Activated CD8-positive, alpha-beta T cell treated with anti-CD3 and anti-CD28 coated beads for 36 hours (primary cell): Measurements from ENCODE around the gene MBD3L3. TPM values are rescaled to one million over a fixed set of nuclear protein-coding genes. Genes with fewer than 3 reads are reported as not detected.
"Not testable (repeated sequence)": the region's sequence is repeated elsewhere in the genome, so short reads cannot be mapped to it uniquely, and the experiment has no call there.

Experiments
- ATAC-seq: fragments of 200-7000 bp; cut with Tn5 transposase; one replicate; pipeline ENCODE4 v1.10.0; 2021; ENCODE audit warnings: mild to moderate bottlenecking, moderate library complexity
- CTCF ChIA-PET: fragments of 350-600 bp; sonication (Branson Sonifier 250); formaldehyde crosslinking; loops from one replicate; lab custom pipeline; 2021; ENCODE audit warnings: antibody characterized with exemption; lab: Charles Lee
- POLR2A ChIA-PET: fragments of 350-600 bp; sonication (Branson Sonifier 250); formaldehyde crosslinking; loops from one replicate; lab custom pipeline; 2021; ENCODE audit warnings: antibody characterized with exemption; lab: Charles Lee
- DNase-seq: peaks from one replicate; pipeline ENCODE4 v3.0.0-alpha.2; 2020
- H3K27ac Mint-ChIP-seq: one replicate; pipeline ENCODE4 v1.8.0; 2021; ENCODE audit warnings: mild to moderate bottlenecking, mixed read lengths
- H3K27me3 Mint-ChIP-seq: one replicate; pipeline ENCODE4 v1.8.0; 2021; ENCODE audit warnings: mixed read lengths
- H3K36me3 Mint-ChIP-seq: one replicate; pipeline ENCODE4 v1.8.0; 2021; ENCODE audit warnings: low read depth, mixed read lengths
- H3K4me1 Mint-ChIP-seq: one replicate; pipeline ENCODE4 v1.8.0; 2021; ENCODE audit warnings: low read depth, mixed read lengths
- H3K4me3 Mint-ChIP-seq: one replicate; pipeline ENCODE4 v1.8.0; 2021; ENCODE audit warnings: mild to moderate bottlenecking, moderate library complexity, mixed read lengths
- H3K9me3 Mint-ChIP-seq: one replicate; pipeline ENCODE4 v1.8.0; 2021; ENCODE audit warnings: mixed read lengths
- intact Hi-C: fragments of 100-400 bp; cut with micrococcal nuclease; formaldehyde crosslinking; loops from one replicate; pipeline ENCODE4 v1.10.0; 2022
- total RNA-seq, 2 experiments: library from RNA; stranded (reverse); gene quantifications; one replicate each; pipeline ENCODE4 v1.2.3, GENCODE V29; 2021
- TF ChIP-seq, protein P1 (sequence below): fragments of 200-600 bp; IDR thresholded peaks from one replicate; pipeline ENCODE4 v1.8.0; 2022; ENCODE audit warnings: antibody characterized with exemption, mild to moderate bottlenecking

Gene MBD3L3
- total RNA-seq, 2 experiments from 2014 or later: not detected

DNA sequence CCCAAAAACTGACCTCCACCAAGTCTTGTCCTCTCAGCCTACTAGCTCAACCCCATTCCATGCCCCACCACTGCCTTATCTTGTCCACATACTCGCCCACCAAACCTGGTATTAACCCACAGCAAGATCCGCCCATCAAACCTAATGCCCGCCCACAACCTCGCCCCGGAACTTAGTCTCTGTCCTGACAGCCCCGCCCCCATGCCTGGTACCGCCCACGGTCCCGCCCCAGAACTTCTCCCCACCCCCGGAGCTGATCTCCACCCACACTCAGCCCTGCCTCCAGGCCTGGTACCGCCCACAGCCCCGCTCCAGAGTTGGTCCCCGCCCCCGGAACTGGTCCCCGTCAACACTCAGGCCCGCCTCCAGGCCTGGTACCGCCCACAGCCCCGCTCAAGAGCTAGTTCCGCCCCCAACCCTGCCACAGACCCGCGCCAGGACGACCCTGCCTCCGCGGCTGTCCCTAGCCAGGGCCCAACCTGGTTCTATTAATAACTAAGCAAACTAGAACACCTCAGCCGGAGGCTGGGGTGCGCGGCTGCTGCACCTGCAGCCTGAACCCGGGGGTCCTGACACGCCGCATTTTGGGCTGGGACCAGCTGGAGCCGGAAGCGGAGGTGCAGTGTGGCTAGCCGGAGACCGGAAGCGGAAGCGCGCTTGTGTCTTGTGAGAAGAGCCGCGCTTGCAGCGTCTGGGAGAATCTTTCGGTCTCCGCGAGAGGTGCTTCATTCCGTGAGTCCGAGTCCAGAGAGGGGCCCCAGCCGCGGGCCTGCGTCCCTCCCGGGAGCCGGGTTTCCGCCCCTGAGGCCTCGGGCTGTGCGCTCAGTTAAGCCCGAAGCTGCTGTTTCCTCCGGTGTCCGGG, 10.8 kb upstream of the MBD3L3 start, which contains the start of gene ZNF557:
ZNF557 (plus strand) TSS at position 662 of the 862 bp plus-strand sequence. CDS start 5,372 bp downstream, outside the sequence.
- peak within 1 kb of the TSS; percentile 89 for H3K4me3 Mint-ChIP-seq

DNA sequence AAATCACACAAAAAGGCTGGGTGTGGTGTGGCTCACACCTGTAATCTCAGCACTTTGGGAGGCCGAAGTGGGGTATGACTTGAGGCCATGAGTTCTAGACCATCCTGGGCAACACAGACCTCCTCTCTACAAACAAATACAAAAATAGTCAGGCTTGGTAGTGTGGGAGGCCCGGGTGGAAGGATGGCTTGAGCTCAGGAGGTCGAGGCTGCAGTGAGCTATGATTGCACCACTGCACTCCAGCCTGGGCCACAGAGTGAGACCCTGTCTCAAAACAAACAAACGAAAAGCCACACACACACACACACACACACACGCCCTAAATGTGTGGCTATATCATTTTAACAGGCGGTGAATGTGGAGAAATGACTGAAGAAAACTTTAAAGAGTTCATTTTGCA, 10.1 kb upstream of the MBD3L3 start:
- H3K27ac Mint-ChIP-seq: peak overlapping the region; percentile 77
- peaks cover 25% of the 10 kb centered on the region for H3K36me3 Mint-ChIP-seq
- H3K4me1 Mint-ChIP-seq: peaks cover 16% of the 10 kb centered on the region
- no peaks in the 10 kb centered on the region for H3K27me3 Mint-ChIP-seq
- CTCF ChIA-PET: interaction anchor here (0.7 to 1.6 kb wide), 3 partner anchors 23 to 34 kb away, joined by 3 to 4 read pairs (median 4); no protein-coding TSS in a partner anchor
- H3K4me3 Mint-ChIP-seq: peak overlapping the region; percentile 89
- intact Hi-C loops: no loop called here
- DNase-seq: no peak
- POLR2A ChIA-PET: interaction anchor here (1.0 to 3.7 kb wide), 5 partner anchors 13 to 427 kb away, joined by 3 to 14 read pairs (median 3); no protein-coding TSS in a partner anchor
- no peak for ATAC-seq
- H3K9me3 Mint-ChIP-seq: no peaks in the 10 kb centered on the region
- TF ChIP-seq, protein P1, sequence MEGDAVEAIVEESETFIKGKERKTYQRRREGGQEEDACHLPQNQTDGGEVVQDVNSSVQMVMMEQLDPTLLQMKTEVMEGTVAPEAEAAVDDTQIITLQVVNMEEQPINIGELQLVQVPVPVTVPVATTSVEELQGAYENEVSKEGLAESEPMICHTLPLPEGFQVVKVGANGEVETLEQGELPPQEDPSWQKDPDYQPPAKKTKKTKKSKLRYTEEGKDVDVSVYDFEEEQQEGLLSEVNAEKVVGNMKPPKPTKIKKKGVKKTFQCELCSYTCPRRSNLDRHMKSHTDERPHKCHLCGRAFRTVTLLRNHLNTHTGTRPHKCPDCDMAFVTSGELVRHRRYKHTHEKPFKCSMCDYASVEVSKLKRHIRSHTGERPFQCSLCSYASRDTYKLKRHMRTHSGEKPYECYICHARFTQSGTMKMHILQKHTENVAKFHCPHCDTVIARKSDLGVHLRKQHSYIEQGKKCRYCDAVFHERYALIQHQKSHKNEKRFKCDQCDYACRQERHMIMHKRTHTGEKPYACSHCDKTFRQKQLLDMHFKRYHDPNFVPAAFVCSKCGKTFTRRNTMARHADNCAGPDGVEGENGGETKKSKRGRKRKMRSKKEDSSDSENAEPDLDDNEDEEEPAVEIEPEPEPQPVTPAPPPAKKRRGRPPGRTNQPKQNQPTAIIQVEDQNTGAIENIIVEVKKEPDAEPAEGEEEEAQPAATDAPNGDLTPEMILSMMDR: no peak

More for the DNA sequence above, 10.8 kb upstream of the MBD3L3 start, which contains the start of gene ZNF557:
- peaks cover 16% of the 10 kb centered on the region for H3K4me1 Mint-ChIP-seq
- intact Hi-C loops: no loop called here
- H3K36me3 Mint-ChIP-seq: peaks cover 31% of the 10 kb centered on the region
- ATAC-seq: peak; percentile 98
- H3K27me3 Mint-ChIP-seq: no peaks in the 10 kb centered on the region
- H3K9me3 Mint-ChIP-seq: peaks cover 2% of the 10 kb centered on the region
- CTCF ChIA-PET: interaction anchor here (0.6 to 1.6 kb wide), 6 partner anchors 12 to 452 kb away, joined by 3 to 4 read pairs (median 3); no protein-coding TSS in a partner anchor
- peak within 1 kb of the TSS; percentile 77 for H3K27ac Mint-ChIP-seq
- peak; percentile 100 for DNase-seq
- POLR2A ChIA-PET: interaction anchor here (0.9 to 3.7 kb wide), 8 partner anchors 12 to 427 kb away, joined by 3 to 14 read pairs (median 3); no protein-coding TSS in a partner anchor
- TF ChIP-seq, protein P1: no peak

DNA sequence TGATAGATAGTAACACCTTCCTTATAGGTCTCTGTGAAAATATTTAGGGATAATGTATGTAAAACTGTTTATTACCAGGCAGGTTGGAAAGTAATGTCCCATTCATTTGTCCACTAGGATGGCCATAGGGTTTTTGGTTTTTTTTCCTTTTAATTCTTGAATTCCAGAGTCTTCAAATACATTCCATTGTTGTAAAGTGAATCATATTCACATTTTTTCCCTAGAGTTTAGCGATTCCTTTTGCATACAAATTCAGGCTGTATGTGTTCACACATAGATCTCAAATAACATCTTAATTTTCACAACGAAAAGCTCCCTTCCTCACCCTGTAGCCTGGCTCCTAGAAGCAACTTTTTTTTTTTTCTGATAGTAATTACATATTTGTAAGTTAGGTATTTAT, 9.2 kb upstream of the MBD3L3 start:
- Mint-ChIP-seq H3K36me3 (peaks cover 20% of the 10 kb centered on the region), H3K27me3 (no peaks in the 10 kb centered on the region), H3K9me3 (no peaks in the 10 kb centered on the region), H3K4me1 (peaks cover 16% of the 10 kb centered on the region), H3K4me3 (no peak overlapping the region), H3K27ac (no peak overlapping the region)
- ChIA-PET POLR2A (interaction anchor here (0.5 to 3.7 kb wide), 2 partner anchors 14 to 585 kb away, joined by 5 to 14 read pairs; no protein-coding TSS in a partner anchor), CTCF (interaction anchor here (0.7 to 1.4 kb wide), 2 partner anchors 32 to 99 kb away, joined by 4 to 5 read pairs; no protein-coding TSS in a partner anchor)
- no peak for DNase-seq
- TF ChIP-seq, protein P1: no peak
- intact Hi-C loops: no loop called here
- ATAC-seq: no peak

DNA sequence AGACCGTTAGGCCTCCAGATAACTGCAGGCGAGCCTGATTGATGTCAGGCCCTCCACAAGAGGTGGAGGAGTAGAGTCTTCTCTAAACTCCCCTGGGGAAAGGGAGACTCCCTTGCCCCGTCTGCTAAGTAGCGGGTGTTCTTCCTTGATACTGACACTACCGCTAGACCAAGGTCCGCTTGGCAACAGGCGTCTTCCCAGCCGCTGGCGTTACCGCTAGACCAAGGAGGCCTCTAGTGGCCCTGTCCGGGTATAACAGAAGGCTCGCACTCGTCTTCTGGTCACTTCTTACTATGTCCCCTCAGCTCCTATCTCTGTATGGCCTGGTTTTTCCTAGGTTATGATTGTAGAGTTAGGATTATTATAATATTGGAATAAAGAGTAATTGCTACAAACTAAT, 8.6 kb upstream of the MBD3L3 start:
- H3K27me3 Mint-ChIP-seq, intact Hi-C loops, H3K9me3 Mint-ChIP-seq, POLR2A ChIA-PET, H3K4me3 Mint-ChIP-seq, H3K27ac Mint-ChIP-seq, ATAC-seq, CTCF ChIA-PET: not testable (repeated sequence)
- peak; percentile 40 for DNase-seq
- Mint-ChIP-seq H3K4me1 (peaks cover 11% of the 10 kb centered on the region), H3K36me3 (peaks cover 15% of the 10 kb centered on the region)

DNA sequence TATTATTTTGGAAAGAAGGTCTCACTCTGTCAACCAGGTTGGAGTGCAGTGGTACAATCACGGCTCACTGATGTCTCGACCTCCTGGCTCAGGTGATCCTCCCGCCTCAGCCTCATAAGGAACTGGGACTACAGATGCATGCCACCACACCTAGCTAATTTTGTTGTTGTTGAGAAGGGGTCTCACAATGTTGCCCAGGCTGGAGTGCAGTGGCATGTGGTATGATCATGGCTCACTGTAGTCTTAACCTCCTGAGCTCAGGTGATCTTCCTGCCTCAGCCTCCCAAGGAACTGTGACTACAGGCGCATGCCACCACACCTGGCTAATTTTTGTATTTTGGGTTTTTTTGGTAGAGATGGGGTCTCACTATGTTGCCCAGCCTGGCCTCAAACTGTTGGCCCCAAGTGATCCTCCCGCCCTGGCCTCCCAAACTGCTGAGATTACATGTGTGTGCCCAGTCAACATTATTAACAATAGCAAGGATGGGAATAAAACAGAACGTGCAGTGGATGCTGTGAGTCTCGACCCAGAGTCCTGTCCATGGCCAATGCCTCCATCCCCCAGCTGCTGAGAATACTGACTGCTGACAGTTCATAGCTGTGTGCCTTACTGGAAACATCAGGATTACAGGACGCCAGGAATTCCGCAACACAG, 5.4 kb upstream of the MBD3L3 start:
- Mint-ChIP-seq H3K4me1 (peaks cover under 1% of the 10 kb centered on the region), H3K4me3 (no peak overlapping the region), H3K9me3 (no peaks in the 10 kb centered on the region), H3K27ac (no peak overlapping the region), H3K36me3 (no peaks in the 10 kb centered on the region), H3K27me3 (no peaks in the 10 kb centered on the region)
- peak; percentile 32 for DNase-seq
- CTCF ChIA-PET: interaction anchor here (0.8 kb wide), 1 partner anchor 275 kb away, joined by 3 read pairs; no protein-coding TSS in a partner anchor
- ATAC-seq: peak; percentile 44
- intact Hi-C loops: no loop called here
- TF ChIP-seq, protein P1: no peak
- POLR2A ChIA-PET: interaction anchor here (0.6 kb wide), 1 partner anchor 408 kb away, joined by 3 read pairs; no protein-coding TSS in a partner anchor
